ENCODE measurements around the gene ANK2.

Gene ANK2

GRCh38 chr4:113248320-113248719, 198.9 kb downstream of the ANK2 start:
- no peak for TF ChIP-seq CTCF (IDR thresholded peaks at IDR 0.05)

- no peak for TF ChIP-seq CTCF (IDR thresholded peaks at IDR 0.05)
These were observed 206.2 kb downstream of the ANK2 start for GRCh38 chr4:113255628-113256027.

GRCh38 chr4:113256946-113257345, 207.5 kb downstream of the ANK2 start:
- TF ChIP-seq CTCF (IDR thresholded peaks at IDR 0.05), result no peak

- TF ChIP-seq CTCF (IDR thresholded peaks at IDR 0.05), result no peak
These were observed 211.2 kb downstream of the ANK2 start for GRCh38 chr4:113260688-113261087.

- TF ChIP-seq CTCF (IDR thresholded peaks at IDR 0.05), result no peak
These were observed 213.8 kb downstream of the ANK2 start for GRCh38 chr4:113263274-113263673.

- TF ChIP-seq CTCF (IDR thresholded peaks at IDR 0.05), result no peak
These were observed 221.3 kb downstream of the ANK2 start for GRCh38 chr4:113270520-113271319.

GRCh38 chr4:113272523-113272922, 223.1 kb downstream of the ANK2 start:
- no peak for TF ChIP-seq CTCF (IDR thresholded peaks at IDR 0.05)

Data from LNCAP (cell line).